Smooth muscle cell (in vitro differentiated cells): Measurements from ENCODE around the gene TK1. TPM values are rescaled to one million over a fixed set of nuclear protein-coding genes. Genes with fewer than 3 reads are reported as not detected.

Experiments used
- DNase-seq: peaks from one replicate; lab custom pipeline; 2025; ENCODE audit not compliant: unreplicated experiment; lab: John Stamatoyannopoulos, UW
- H2AFZ ChIP-seq: fragments of 200-600 bp; sonication (generic); 2 replicates; pipeline ENCODE4 v1.6.0; 2016; ENCODE audit warnings: antibody characterized with exemption, low read depth, mild to moderate bottlenecking
- H3F3A ChIP-seq: fragments of 200-600 bp; sonication (generic); 2 replicates; pipeline ENCODE4 v1.6.0; 2017; ENCODE audit warnings: antibody characterized with exemption, low read depth
- H3K27ac ChIP-seq: fragments of 200-600 bp; sonication (generic); 2 replicates; pipeline ENCODE4 v1.5.1; 2016; ENCODE audit warnings: low read depth, mild to moderate bottlenecking
- H3K27me3 ChIP-seq: fragments of 200-600 bp; sonication (generic); 2 replicates; pipeline ENCODE4 v1.6.1; 2016; ENCODE audit warnings: low read depth, mild to moderate bottlenecking
- H3K36me3 ChIP-seq: fragments of 200-600 bp; sonication (generic); 2 replicates; pipeline ENCODE4 v1.5.1; 2016; ENCODE audit warnings: low read depth
- H3K4me1 ChIP-seq: fragments of 200-600 bp; sonication (generic); 2 replicates; pipeline ENCODE4 v1.5.1; 2016; ENCODE audit warnings: low read depth
- H3K4me2 ChIP-seq: fragments of 200-600 bp; sonication (generic); 2 replicates; pipeline ENCODE4 v1.6.0; 2016; ENCODE audit warnings: mild to moderate bottlenecking
- H3K4me3 ChIP-seq: fragments of 200-600 bp; sonication (generic); 2 replicates; pipeline ENCODE4 v1.5.1; 2016; ENCODE audit warnings: mild to moderate bottlenecking
- H3K79me2 ChIP-seq: fragments of 200-600 bp; sonication (generic); 2 replicates; pipeline ENCODE4 v1.6.0; 2016; ENCODE audit warnings: low read depth, mild to moderate bottlenecking
- H3K9ac ChIP-seq: fragments of 200-600 bp; sonication (generic); 2 replicates; pipeline ENCODE4 v1.6.0; 2016; ENCODE audit warnings: low read depth
- H3K9me3 ChIP-seq: fragments of 200-600 bp; sonication (generic); replicated peaks from 2 replicates; pipeline ENCODE4 v1.5.1; 2016; ENCODE audit warnings: low read depth
- H4K20me1 ChIP-seq: fragments of 200-600 bp; sonication (generic); 2 replicates; pipeline ENCODE4 v1.6.0; 2016; ENCODE audit warnings: low read depth
- CTCF ChIP-seq: fragments of 200-600 bp; sonication (generic); IDR thresholded peaks from 2 replicates; pipeline ENCODE4 v1.5.1; 2017; ENCODE audit warnings: borderline replicate concordance, mild to moderate bottlenecking, antibody characterized with exemption; ENCODE audit not compliant: insufficient read depth, poor library complexity, severe bottlenecking
- WGBS: methylation state at CpG from one replicate; pipeline ENCODE4 v1.1.7; 2016; ENCODE audit warnings: low lambda C conversion rate; 5-methylcytosine and 5-hydroxymethylcytosine counted together
- polyA plus RNA-seq: library from polyadenylated mRNA; unstranded; fragments of >200 nt; fragmentation: Nextera tagmentation; extraction: Ambion mirVana; gene quantifications from 2 replicates; pipeline ENCODE4 v1.2.1, GENCODE V29; 2016
- total RNA-seq: library from RNA; depleted of rRNA; stranded (reverse); fragments of >200 nt; gene quantifications from 2 replicates; pipeline ENCODE4 v1.2.3, GENCODE V29; 2014

TK1 gene
- total and polyA plus RNA-seq, 2 experiments from 2014 or later: 20.9 to 72.7 TPM

GRCh38 chr17:78227455-78227916, 40.6 kb upstream of the TK1 start:
- Histone ChIP-seq H3K79me2 (no peaks in the 10 kb centered on the region), H3K9me3 (no peaks in the 10 kb centered on the region), H3K4me3 (no peak overlapping the region), H2AFZ (no peak overlapping the region), H4K20me1 (no peaks in the 10 kb centered on the region), H3K9ac (no peak overlapping the region), H3K27me3 (peaks cover 31% of the 10 kb centered on the region), H3K4me1 (no peaks in the 10 kb centered on the region), H3K36me3 (no peaks in the 10 kb centered on the region), H3K27ac (no peak overlapping the region), H3F3A (no peaks in the 10 kb centered on the region), H3K4me2 (no peak overlapping the region)
- TF ChIP-seq CTCF: no peak
- DNase-seq: no peak
- 77% methylated on average over 10 of the region's 10 CpGs for WGBS

GRCh38 chr17:78226759-78227454, 40.1 kb upstream of the TK1 start:
- no peaks in the 10 kb centered on the region for H3K9me3 ChIP-seq
- no peak overlapping the region for H2AFZ ChIP-seq
- no peaks in the 10 kb centered on the region for H3K36me3 ChIP-seq
- no peaks in the 10 kb centered on the region for H3K4me1 ChIP-seq
- peaks cover 25% of the 10 kb centered on the region for H3K27me3 ChIP-seq
- no peak overlapping the region for H3K4me3 ChIP-seq
- no peaks in the 10 kb centered on the region for H4K20me1 ChIP-seq
- H3K9ac ChIP-seq: no peak overlapping the region
- TF ChIP-seq CTCF: no peak
- WGBS: 89% methylated on average over 20 of the region's 20 CpGs
- H3K4me2 ChIP-seq: no peak overlapping the region
- no peak for DNase-seq
- H3K79me2 ChIP-seq: no peaks in the 10 kb centered on the region
- no peaks in the 10 kb centered on the region for H3F3A ChIP-seq
- H3K27ac ChIP-seq: no peak overlapping the region

GRCh38 chr17:78226055-78226758, 39.4 kb upstream of the TK1 start:
- no peaks in the 10 kb centered on the region for H3K9me3 ChIP-seq
- no peaks in the 10 kb centered on the region for H3K79me2 ChIP-seq
- peaks cover 18% of the 10 kb centered on the region for H3K27me3 ChIP-seq
- no peak overlapping the region for H3K4me3 ChIP-seq
- H3K4me1 ChIP-seq: no peaks in the 10 kb centered on the region
- H2AFZ ChIP-seq: no peak overlapping the region
- no peaks in the 10 kb centered on the region for H4K20me1 ChIP-seq
- H3F3A ChIP-seq: no peaks in the 10 kb centered on the region
- H3K4me2 ChIP-seq: no peak overlapping the region
- H3K36me3 ChIP-seq: no peaks in the 10 kb centered on the region
- H3K9ac ChIP-seq: no peak overlapping the region
- DNase-seq: no peak
- TF ChIP-seq CTCF: no peak
- WGBS: 86% methylated on average over 12 of the region's 12 CpGs
- no peak overlapping the region for H3K27ac ChIP-seq
